Coronary artery (tissue), 2 donors: ENCODE results near the gene MACROD1.

Experiments used
- DNase-seq: peaks from one replicate; pipeline ENCODE4 v3.0.0-alpha.2; 2017; ENCODE audit warnings: low spot score
- H3K27ac ChIP-seq, 2 donors: fragments of 200-600 bp; sonication (generic); one replicate each; pipeline ENCODE4 v1.5.1; 2016 to 2019
- H3K4me3 ChIP-seq: fragments of 200-600 bp; sonication (generic); 2 replicates; pipeline ENCODE4 v1.5.1; 2016; ENCODE audit warnings: mild to moderate bottlenecking, moderate library complexity
- CTCF ChIP-seq: fragments of 200-600 bp; sonication (generic); IDR thresholded peaks from one replicate; pipeline ENCODE4 v1.5.1; 2019; ENCODE audit warnings: antibody characterized with exemption

Gene MACROD1

GRCh38 chr11:64070314-64070681 lies 95.6 kb downstream of the MACROD1 start:
- no peak overlapping the region for H3K27ac ChIP-seq
- no peak for DNase-seq
- TF ChIP-seq CTCF, result no peak
- no peak overlapping the region for H3K4me3 ChIP-seq

- no peak for DNase-seq
- no peak for TF ChIP-seq CTCF
- Histone ChIP-seq H3K4me3 (no peak overlapping the region), H3K27ac (no peak overlapping the region)
These were observed 96.3 kb downstream of the MACROD1 start for GRCh38 chr11:64069401-64070313.

- no peak overlapping the region for H3K27ac ChIP-seq
- DNase-seq, result no peak
- H3K4me3 ChIP-seq, result no peak overlapping the region
- no peak for TF ChIP-seq CTCF
These were observed 97.1 kb downstream of the MACROD1 start for GRCh38 chr11:64068705-64069400.

- Histone ChIP-seq H3K27ac (no peak overlapping the region), H3K4me3 (no peak overlapping the region)
- no peak for DNase-seq
- no peak for TF ChIP-seq CTCF
These were observed 98.5 kb downstream of the MACROD1 start for GRCh38 chr11:64067230-64067993.

- Histone ChIP-seq H3K4me3 (no peak overlapping the region), H3K27ac (no peak overlapping the region)
- TF ChIP-seq CTCF, result no peak
- no peak for DNase-seq
These were observed 100.2 kb downstream of the MACROD1 start for GRCh38 chr11:64065712-64066111.

- Histone ChIP-seq H3K27ac (no peak overlapping the region), H3K4me3 (no peak overlapping the region)
- TF ChIP-seq CTCF, result no peak
- DNase-seq, result no peak
These were observed 100.8 kb downstream of the MACROD1 start for GRCh38 chr11:64065141-64065465.
